OCI-LY7 (cell line): ENCODE measurements around the gene CEBPG.

Experiments used
- CTCF ChIP-seq: fragments of 200-600 bp; sonication (generic); conservative IDR thresholded peaks from 2 replicates; pipeline ENCODE4 v1.5.1; 2014; ENCODE audit warnings: mild to moderate bottlenecking, antibody characterized with exemption, low read length, moderate library complexity, mixed read lengths
- EZH2phosphoT487 ChIP-seq: fragments of 200-600 bp; sonication (generic); IDR thresholded peaks from 2 replicates; pipeline ENCODE4 v1.6.1; 2018; ENCODE audit warnings: low read depth, borderline replicate concordance, mild to moderate bottlenecking, mixed run types, antibody characterized with exemption, low read length, moderate library complexity, mixed read lengths

DNA sequence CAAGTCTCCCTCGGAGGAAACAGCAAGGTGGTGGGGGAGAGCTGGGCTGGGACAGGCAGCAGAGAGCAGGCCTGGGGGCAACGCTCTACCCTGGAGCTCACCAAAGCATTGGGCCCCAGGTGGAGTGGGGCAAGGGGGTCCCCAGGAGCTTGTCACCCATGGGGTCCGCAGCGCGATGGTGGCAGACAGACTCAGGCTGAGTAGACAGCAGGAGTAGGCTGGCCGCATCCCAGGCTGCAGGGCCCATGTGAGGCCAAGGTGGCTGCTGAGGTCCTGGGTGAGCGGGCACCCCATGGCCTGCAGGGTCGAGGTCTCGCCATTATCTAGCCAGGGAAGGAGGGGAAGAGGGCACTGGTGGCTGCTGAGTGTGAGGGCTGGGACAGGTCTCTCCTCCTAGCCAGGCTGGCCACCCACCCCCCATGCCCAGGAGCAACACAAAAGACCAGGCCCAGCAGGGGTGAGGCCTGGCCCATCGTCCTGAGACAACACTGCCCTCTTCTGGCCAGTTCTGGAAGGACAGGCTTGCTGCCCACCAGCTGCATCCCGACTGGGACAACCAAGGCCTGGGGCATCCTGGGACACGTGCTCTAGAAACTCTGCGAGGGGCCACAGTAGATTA, 33.1 kb downstream of the CEBPG start:
- TF ChIP-seq CTCF = peak; percentile 82
- no peak for TF ChIP-seq EZH2phosphoT487
